Measurements from ENCODE around the gene FIG4.

- TF ChIP-seq CTCF (IDR thresholded peaks at IDR 0.05; ENCODE audit: poor library complexity, severe bottlenecking) (no peak), MXI1 (conservative IDR thresholded peaks at IDR 0.05; ENCODE audit: poor library complexity, severe bottlenecking) (no peak), TAF1 (IDR thresholded peaks at IDR 0.05; ENCODE audit: low read depth) (no peak), EP300 (conservative IDR thresholded peaks at IDR 0.05; ENCODE audit: poor library complexity, severe bottlenecking) (no peak), POLR2AphosphoS5 (IDR thresholded peaks at IDR 0.05) (no peak), SMC3 (conservative IDR thresholded peaks at IDR 0.05; ENCODE audit: poor library complexity) (no peak), EZH2 (IDR thresholded peaks at IDR 0.05; ENCODE audit: borderline replicate concordance, insufficient read depth, low read length, poor library complexity, severe bottlenecking) (no peak), REST (IDR thresholded peaks at IDR 0.05; ENCODE audit: borderline replicate concordance) (no peak), RAD21 (conservative IDR thresholded peaks at IDR 0.05) (no peak)
These were observed 31.6 kb downstream of the FIG4 start for GRCh38 chr6:109722564-109723254.
